Thoracic aorta (tissue), 2 donors: Measurements from ENCODE around the gene CUBN. TPM values are rescaled to one million over a fixed set of nuclear protein-coding genes. Genes with fewer than 3 reads are reported as not detected.

ENCODE experiments used
- ATAC-seq: fragments of 150-250 bp; one replicate; pipeline ENCODE4 v1.8.0; 2017; ENCODE audit warnings: low read depth; ENCODE audit not compliant: insufficient number of reproducible peaks, low FRiP score
- DNase-seq: peaks from one replicate; pipeline ENCODE4 v3.0.0-alpha.2; 2020; ENCODE audit warnings: low spot score
- H3K27ac ChIP-seq, 2 donors: fragments of 200-600 bp; sonication (generic); 1 replicate in 1 of 2; 2 replicates in 1 of 2; pipeline ENCODE4 v1.5.1; 2016; ENCODE audit warnings: mild to moderate bottlenecking in 2 of 2, moderate library complexity in 2 of 2
- H3K27me3 ChIP-seq: fragments of 200-600 bp; sonication (generic); replicated peaks from 2 replicates; pipeline ENCODE4 v1.6.0; 2016; ENCODE audit warnings: mild to moderate bottlenecking; ENCODE audit not compliant: insufficient read depth
- H3K36me3 ChIP-seq: fragments of 200-600 bp; sonication (generic); one replicate; pipeline ENCODE4 v1.5.1; 2016
- H3K4me1 ChIP-seq, 2 donors: fragments of 200-600 bp; sonication (generic); 1 replicate in 1 of 2; 2 replicates in 1 of 2; pipeline versions ENCODE4 v1.5.1 to v1.6.0; 2016; ENCODE audit warnings: low read depth in 2 of 2, mild to moderate bottlenecking in 1 of 2; ENCODE audit not compliant: control insufficient read depth in 1 of 2
- H3K4me3 ChIP-seq: fragments of 200-600 bp; sonication (generic); 2 replicates; pipeline ENCODE4 v1.5.1; 2016; ENCODE audit warnings: mild to moderate bottlenecking
- H3K9me3 ChIP-seq: fragments of 200-600 bp; sonication (generic); 2 replicates; pipeline ENCODE4 v1.5.1; 2016
- total RNA-seq, 2 donors: library from RNA; depleted of rRNA; stranded (reverse); fragments of >200 nt; gene quantifications; one replicate each; pipeline versions ENCODE4 v1.1.0 to v1.2.3, GENCODE V29; 2016
- TF ChIP-seq, protein P1 (sequence below): fragments of 200-600 bp; sonication (generic); IDR thresholded peaks from one replicate; pipeline ENCODE4 v1.5.1; 2019; ENCODE audit warnings: antibody characterized with exemption

Gene CUBN
- total RNA-seq, 2 donors from 2014 or later: 4.1 to 4.6 TPM

DNA sequence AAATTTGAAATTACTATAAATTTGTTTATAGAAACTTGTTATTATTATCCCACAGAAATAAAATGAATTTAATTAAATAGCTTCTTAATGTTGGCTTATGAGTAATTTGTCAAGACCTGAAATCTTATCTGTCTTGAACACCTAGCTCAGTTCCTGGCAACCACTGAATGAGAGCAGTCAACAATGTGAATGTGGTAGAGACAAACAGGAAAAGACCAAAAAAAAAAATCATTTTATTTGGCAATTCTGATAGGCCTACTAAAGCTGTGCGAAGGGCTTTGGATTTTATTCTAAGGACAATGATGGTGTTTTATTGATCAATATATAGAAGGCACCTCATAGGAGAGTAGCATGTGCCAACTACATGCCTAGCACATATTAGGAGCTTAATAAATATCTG is 184.6 kb downstream of the CUBN start:
- Histone ChIP-seq H3K4me1 (peaks cover 21 to 30% of the 10 kb centered on the region in 2 donors), H3K9me3 (no peaks in the 10 kb centered on the region), H3K36me3 (no peaks in the 10 kb centered on the region), H3K27ac (peak overlapping the region; percentile 59 to 81), H3K4me3 (no peak overlapping the region), H3K27me3 (no peaks in the 10 kb centered on the region)
- ATAC-seq: no peak
- TF ChIP-seq, protein P1, sequence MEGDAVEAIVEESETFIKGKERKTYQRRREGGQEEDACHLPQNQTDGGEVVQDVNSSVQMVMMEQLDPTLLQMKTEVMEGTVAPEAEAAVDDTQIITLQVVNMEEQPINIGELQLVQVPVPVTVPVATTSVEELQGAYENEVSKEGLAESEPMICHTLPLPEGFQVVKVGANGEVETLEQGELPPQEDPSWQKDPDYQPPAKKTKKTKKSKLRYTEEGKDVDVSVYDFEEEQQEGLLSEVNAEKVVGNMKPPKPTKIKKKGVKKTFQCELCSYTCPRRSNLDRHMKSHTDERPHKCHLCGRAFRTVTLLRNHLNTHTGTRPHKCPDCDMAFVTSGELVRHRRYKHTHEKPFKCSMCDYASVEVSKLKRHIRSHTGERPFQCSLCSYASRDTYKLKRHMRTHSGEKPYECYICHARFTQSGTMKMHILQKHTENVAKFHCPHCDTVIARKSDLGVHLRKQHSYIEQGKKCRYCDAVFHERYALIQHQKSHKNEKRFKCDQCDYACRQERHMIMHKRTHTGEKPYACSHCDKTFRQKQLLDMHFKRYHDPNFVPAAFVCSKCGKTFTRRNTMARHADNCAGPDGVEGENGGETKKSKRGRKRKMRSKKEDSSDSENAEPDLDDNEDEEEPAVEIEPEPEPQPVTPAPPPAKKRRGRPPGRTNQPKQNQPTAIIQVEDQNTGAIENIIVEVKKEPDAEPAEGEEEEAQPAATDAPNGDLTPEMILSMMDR: no peak
- no peak for DNase-seq

DNA sequence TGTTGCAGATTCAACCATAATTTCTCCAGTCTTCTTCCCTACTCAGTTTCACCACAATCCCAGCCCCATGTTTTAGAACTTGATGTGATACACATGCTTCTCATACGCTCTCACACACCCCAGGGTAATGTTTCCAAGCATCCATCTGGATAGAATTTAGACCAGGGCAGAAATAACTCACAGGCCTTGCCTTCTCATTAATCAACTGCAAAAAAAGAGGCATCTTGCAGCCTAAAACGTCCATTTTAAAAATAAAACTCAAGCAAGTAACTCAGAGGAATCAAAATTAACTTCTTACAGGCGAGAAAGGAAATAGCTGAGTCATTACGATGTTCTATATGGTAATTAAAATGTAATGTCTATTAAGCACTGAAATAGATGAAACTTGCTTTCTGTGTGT is 185.2 kb downstream of the CUBN start:
- Histone ChIP-seq H3K27ac (peak overlapping the region; percentile 59 to 81), H3K27me3 (no peaks in the 10 kb centered on the region), H3K4me3 (peak overlapping the region; percentile 53), H3K36me3 (no peaks in the 10 kb centered on the region), H3K9me3 (no peaks in the 10 kb centered on the region), H3K4me1 (peaks cover 21 to 30% of the 10 kb centered on the region in 2 donors)
- TF ChIP-seq, protein P1: no peak
- no peak for ATAC-seq
- DNase-seq: no peak

DNA sequence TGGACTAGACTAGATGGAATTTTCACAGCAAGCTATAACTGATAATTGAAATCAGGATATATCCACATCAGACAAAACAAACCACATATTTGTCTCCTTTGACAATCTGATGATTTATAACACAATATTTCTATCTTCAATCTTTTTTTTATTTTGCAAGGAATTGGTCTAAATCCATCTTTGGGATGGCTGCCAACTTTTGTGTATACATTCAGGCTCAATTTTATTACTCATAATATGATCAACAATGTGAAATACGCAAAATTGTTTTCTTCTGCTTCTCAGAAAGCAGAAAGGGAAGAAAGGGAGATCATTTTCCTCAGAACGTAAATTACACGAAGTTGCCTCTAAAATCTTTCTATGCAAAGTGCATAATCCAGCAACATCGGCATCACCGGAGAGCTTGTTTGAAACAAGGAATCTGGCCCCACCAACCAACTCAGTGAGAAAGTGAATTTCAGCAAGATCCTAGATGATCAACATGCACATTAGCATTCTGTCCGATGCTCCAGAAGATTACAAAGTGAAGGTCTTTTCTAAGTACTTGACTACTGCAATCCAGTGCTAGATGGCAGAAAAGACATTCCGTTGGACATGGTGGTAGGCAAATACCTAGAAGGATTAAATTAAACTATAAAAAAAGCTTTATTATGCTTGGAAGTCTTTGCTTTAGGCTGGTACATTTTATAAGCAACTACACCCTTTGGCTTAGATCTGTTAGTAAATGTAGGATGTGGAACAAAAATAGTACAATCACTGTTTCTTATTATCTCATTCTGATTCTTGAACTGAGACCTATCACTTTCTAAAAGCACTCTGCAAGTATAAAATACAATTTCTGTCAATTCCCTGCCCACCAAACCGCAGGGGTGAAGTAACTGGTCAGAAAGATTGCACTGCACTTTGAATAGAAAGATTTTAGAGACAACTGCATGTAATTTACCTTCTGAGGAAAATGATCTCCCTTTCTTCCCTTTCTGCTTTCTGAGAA is 186.0 kb downstream of the CUBN start:
- H3K4me3 ChIP-seq: peak overlapping the region; percentile 53
- peaks cover 21 to 30% of the 10 kb centered on the region in 2 donors for H3K4me1 ChIP-seq
- no peak for DNase-seq
- ATAC-seq: no peak
- TF ChIP-seq, protein P1: no peak
- no peaks in the 10 kb centered on the region for H3K27me3 ChIP-seq
- H3K36me3 ChIP-seq: no peaks in the 10 kb centered on the region
- H3K27ac ChIP-seq: peak overlapping the region; percentile 59 to 81
- H3K9me3 ChIP-seq: no peaks in the 10 kb centered on the region

DNA sequence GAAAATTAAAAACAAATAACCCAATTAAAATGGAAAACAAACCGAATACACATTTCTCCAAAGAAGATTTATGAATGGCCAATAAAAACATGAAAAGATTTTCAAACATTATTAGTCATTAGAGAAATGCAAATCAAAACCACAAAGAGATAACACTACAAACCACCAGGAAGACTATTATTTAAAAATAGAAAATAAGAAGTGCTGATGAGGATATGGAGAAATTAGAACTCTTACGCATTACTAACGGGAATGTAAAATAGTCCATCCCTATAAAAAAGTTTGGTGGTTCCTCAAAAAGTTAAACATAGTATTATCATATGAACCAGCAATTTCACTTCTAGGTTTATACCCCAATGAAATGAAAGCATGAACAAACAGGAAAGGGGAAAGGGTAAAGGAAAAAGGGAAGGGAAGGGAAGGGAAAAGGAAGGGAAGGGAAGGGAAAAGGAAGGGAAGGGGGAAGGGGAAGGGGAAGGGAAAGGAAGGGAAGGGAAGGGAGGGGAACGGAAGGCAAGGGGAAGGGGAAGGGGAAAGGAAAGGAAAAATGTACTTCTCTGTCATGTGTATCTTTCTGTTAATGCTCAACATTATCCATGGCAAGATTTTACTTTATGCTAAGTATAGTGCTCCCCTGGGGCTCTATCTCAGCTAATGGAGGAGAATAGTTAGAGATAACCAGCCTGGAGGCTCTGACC is 187.1 kb downstream of the CUBN start:
- Histone ChIP-seq H3K4me3 (no peak overlapping the region), H3K36me3 (no peaks in the 10 kb centered on the region), H3K4me1 (peaks cover 21 to 30% of the 10 kb centered on the region in 2 donors), H3K9me3 (no peaks in the 10 kb centered on the region), H3K27ac (peak overlapping the region in 1 of 2 donors; percentile 81), H3K27me3 (no peaks in the 10 kb centered on the region)
- TF ChIP-seq, protein P1: no peak
- no peak for ATAC-seq
- no peak for DNase-seq

DNA sequence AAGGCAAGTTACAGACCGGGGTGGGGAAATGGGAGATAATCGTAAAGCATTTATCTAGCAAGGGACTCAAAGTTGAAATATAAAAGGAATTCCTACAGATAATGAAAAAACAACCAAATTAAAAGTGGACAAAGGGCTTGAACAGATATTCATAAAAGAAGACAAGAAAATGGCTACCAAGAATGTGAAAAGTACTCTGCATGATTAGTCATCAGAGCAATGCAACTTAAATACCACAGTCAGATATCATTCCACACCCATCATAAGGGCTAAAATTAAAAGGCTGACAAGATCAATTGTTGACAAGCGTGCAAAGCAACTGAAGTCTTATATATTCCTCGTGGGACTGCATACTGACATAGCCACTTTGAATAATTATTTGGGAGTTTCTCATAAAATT is 187.7 kb downstream of the CUBN start:
- ATAC-seq (no peak), DNase-seq (no peak)
- TF ChIP-seq, protein P1: no peak
- Histone ChIP-seq H3K4me1 (peaks cover 21 to 30% of the 10 kb centered on the region in 2 donors), H3K27me3 (no peaks in the 10 kb centered on the region), H3K9me3 (no peaks in the 10 kb centered on the region), H3K27ac (no peak overlapping the region), H3K4me3 (no peak overlapping the region), H3K36me3 (no peaks in the 10 kb centered on the region)
